SK-N-SH (cell line): ENCODE results near the gene GRIN2A.

Experiments
- CTCF ChIP-seq: fragments of 200-600 bp; sonication (generic); IDR thresholded peaks from 2 replicates; pipeline ENCODE4 v1.6.1; 2017; ENCODE audit warnings: antibody characterized with exemption, mild to moderate bottlenecking, moderate library complexity
- EZH2phosphoT487 ChIP-seq: fragments of 200-600 bp; sonication (generic); IDR thresholded peaks from 2 replicates; pipeline ENCODE4 v1.6.1; 2017; ENCODE audit warnings: low read depth, mixed run types, mild to moderate bottlenecking, antibody characterized with exemption, moderate library complexity, borderline replicate concordance
- GATA2 ChIP-seq: sonication (generic); formaldehyde crosslinking; IDR thresholded peaks from 2 replicates; pipeline ENCODE4 v1.5.0; 2020; ENCODE audit warnings: mild to moderate bottlenecking, missing genetic modification reagents
- MAX ChIP-seq: IDR thresholded peaks from 2 replicates; pipeline ENCODE4 v1.4.0; 2012; ENCODE audit warnings: low read depth
- POLR2AphosphoS5 ChIP-seq: IDR thresholded peaks from 2 replicates; pipeline ENCODE4 v1.6.1; 2012; ENCODE audit warnings: low read depth, low read length
- RAD21 ChIP-seq: IDR thresholded peaks from 2 replicates; pipeline ENCODE4 v1.6.1; 2012; ENCODE audit warnings: mild to moderate bottlenecking, low read length
- REST ChIP-seq: IDR thresholded peaks from 2 replicates; pipeline ENCODE4 v1.6.1; 2012; ENCODE audit warnings: mild to moderate bottlenecking, low read depth, low read length, moderate library complexity
- RFX5 ChIP-seq: IDR thresholded peaks from 2 replicates; pipeline ENCODE4 v1.6.1; 2012; ENCODE audit warnings: mild to moderate bottlenecking, improper control_type of control experiment, low read length
- SIN3A ChIP-seq: IDR thresholded peaks from 2 replicates; pipeline ENCODE4 v1.6.1; 2012; ENCODE audit warnings: low read depth, mild to moderate bottlenecking, low read length, moderate library complexity, borderline replicate concordance
- SMC3 ChIP-seq: IDR thresholded peaks from 2 replicates; pipeline ENCODE4 v1.6.1; 2012; ENCODE audit warnings: low read depth, low read length, improper control_type of control experiment
- TEAD4 ChIP-seq: IDR thresholded peaks from 2 replicates; pipeline ENCODE4 v1.4.0; 2012; ENCODE audit warnings: mild to moderate bottlenecking, borderline replicate concordance; ENCODE audit not compliant: insufficient read depth
- USF1 ChIP-seq: IDR thresholded peaks from 2 replicates; pipeline ENCODE4 v1.4.0; 2012; ENCODE audit warnings: low read depth, borderline replicate concordance
- YY1 ChIP-seq: IDR thresholded peaks from 2 replicates; pipeline ENCODE4 v1.4.0; 2012; ENCODE audit warnings: low read depth, mild to moderate bottlenecking

GRCh38 chr16:9852003-9852402 is 330.2 kb downstream of the GRIN2A start:
- no peak for TF ChIP-seq CTCF
- TF ChIP-seq EZH2phosphoT487 = no peak
- no peak for TF ChIP-seq YY1
- TF ChIP-seq SMC3 = no peak
- TF ChIP-seq RAD21 = no peak
- no peak for TF ChIP-seq RFX5
- no peak for TF ChIP-seq MAX
- no peak for TF ChIP-seq USF1
- TF ChIP-seq TEAD4 = no peak
- TF ChIP-seq SIN3A = no peak
- TF ChIP-seq REST = no peak
- no peak for TF ChIP-seq GATA2
- no peak for TF ChIP-seq POLR2AphosphoS5
